SK-MEL-5 (cell line): Measurements from ENCODE around the gene CHAT. TPM values are rescaled to one million over a fixed set of nuclear protein-coding genes. Genes with fewer than 3 reads are reported as not detected.

Experiments
- DNase-seq: peaks from one replicate; pipeline ENCODE4 v3.0.0-alpha.2; 2016; ENCODE audit warnings: low read depth, low spot score
- in situ Hi-C: cut with HindIII; loops from 2 replicates; pipeline ENCODE4 v1.10.0; 2016; ENCODE audit warnings: low sequenced_read_pairs, high pct_unique_total_duplicates, low pct_unique_long_range_greater_than_20kb
- total RNA-seq: library from RNA; depleted of rRNA; stranded (reverse); fragments of >200 nt; shearing (Covaris generic); gene quantifications from 2 replicates; pipeline ENCODE4 v1.2.3, GENCODE V29; 2014

The CHAT gene
- total RNA-seq, 1 experiment from 2014 or later: not detected

- no peak for DNase-seq
- in situ Hi-C loops: no loop called here
Observed at GRCh38 chr10:49682879-49683278, 69.0 kb downstream of the CHAT start.

- no peak for DNase-seq
- in situ Hi-C loops: no loop called here
Observed at GRCh38 chr10:49686651-49687050, 72.8 kb downstream of the CHAT start.

DNA sequence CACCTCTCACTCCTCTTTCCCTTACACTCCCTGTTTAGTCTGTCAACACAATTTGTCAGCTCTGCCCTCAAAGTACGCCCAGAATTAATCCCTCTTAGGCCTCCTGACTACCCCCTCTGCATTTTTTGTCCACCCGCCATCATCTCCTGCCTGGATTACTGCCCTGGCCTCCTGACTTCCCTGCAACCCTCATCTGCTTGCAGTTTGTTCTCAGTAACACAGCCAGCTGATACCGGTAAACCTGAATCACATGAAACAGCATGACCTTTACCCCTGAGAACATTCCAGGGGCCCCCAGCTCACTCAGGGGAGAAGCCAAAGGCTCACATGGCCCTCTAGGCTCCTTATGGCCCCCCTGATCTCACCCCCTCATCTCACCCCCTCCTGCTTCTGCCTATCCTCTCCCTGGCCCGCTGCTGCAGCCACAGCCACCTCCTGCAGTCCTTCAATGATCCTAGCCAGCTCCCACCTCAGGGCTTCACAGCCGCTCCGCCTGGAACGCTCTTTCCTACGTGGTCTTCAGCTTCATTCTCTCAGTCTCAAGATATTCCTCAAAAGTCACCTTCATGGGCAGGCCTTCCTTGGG is 74.5 kb downstream of the CHAT start:
- in situ Hi-C loops: no loop called here
- no peak for DNase-seq

DNA sequence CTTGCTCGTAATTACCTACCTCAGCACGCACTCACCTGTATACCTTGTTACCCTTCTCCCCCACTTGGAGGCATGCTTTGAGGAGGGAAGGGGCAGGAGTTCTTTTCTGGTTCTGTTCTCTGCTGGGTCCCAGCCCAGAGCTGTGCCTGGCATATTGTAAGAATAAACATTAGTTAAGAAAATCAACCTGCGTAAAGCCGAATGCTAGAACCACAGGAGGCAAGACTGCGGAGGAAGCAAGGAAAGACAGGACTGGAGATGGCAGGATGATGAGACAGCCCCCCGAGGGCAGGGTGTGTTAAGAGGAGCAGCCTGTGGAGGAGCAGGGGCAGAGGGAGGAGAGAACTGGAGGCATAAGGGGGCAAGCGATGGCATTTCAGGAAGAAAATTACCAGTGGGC is 75.1 kb downstream of the CHAT start:
- no peak for DNase-seq

GRCh38 chr10:49689882-49690510 is 76.2 kb downstream of the CHAT start:
- in situ Hi-C loops: no loop called here
- DNase-seq: no peak

More for the DNA sequence above, 75.1 kb downstream of the CHAT start:
- in situ Hi-C loops: no loop called here

DNA sequence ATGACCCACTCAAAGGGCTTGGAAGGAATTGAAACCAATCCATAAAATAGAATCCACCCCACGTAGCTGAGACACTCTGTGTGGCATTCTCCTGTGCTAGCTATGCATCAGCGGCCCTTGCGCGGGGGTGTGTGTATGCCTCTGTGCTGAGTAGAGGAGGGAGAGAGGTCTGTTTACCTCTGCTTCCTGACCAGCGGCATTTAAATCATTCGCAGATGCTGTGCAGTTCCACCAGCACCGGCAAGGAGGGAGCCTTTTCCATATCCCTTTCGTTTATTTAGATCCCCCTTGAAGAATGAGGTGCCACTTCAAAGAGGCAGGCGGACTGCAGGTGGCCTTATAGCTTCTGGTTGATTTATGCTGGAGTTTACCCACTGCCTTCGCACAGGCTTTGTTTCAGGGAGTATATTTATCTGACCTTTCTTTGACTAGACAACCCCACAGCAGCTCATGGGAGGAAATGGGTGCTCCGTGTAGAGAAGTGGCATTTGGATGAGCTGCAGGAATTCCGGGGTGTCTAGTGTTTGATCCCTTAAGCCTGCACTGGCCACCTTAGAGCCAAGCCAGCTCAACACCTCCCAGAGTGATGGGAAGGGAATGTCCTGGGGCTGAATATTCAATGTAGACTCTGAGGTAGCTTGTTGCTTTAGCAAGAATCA is 77.0 kb downstream of the CHAT start:
- DNase-seq: no peak
- in situ Hi-C loops: no loop called here

GRCh38 chr10:49691588-49691987 is 77.8 kb downstream of the CHAT start:
- in situ Hi-C loops: no loop called here
- DNase-seq: no peak

DNA sequence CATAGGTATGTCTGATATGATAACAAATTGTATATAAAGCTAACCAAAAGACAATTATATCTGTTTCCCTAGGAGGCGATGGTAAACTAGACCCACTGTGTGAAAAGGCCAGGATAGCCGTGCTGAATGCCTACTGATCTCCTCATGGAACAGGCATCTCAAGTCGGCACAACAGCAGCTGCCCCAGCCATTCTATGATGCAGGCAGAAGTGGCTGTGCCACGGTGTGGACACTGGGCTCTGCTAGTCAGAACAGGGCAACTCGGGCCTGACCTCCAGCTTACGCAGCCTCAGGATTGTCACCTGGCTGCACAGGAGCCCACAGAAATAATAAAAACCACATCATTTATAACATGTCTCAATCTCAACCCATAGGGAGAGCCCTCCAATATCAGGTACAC is 80.6 kb downstream of the CHAT start:
- no peak for DNase-seq
- in situ Hi-C loops: no loop called here

DNA sequence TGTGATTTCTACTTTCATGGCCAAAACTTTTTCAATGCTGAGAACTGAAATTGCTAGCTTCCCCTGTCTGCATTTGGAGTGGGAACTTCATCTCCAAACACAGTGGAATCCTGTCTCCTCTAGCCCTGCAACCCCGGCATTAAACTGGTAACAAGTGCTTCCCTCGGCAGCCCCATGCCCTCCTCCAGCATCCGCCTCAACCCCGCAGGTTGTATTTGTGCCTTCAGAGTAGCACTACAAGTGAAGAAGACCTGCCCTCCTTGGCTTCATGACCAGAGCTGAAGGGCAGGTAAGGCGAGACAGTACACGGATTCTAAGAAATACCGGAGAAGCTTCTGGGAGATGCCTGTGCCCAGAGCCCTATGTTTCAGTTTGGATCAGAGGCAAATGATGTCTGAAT is 82.5 kb downstream of the CHAT start:
- in situ Hi-C loops: no loop called here
- DNase-seq: no peak

DNA sequence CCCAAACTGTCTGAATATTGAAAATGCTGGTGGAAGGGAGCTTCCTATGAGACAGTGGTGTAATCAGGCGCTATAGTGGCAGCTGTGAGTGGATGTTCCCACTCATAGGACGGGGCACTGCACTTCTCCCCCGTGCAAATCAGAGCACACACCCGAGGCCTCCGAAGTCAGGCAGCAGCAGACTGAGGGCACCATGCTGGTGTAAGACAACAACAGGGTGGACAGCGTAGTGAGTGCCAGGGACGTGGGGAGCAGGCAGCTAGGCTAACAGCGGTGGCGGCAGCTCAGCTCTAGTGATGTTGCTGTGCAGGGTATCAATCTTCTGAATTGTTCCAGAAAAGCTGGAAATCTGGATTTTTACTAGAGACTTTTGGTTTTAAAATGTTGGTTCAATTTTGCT is 84.8 kb downstream of the CHAT start:
- in situ Hi-C loops: no loop called here
- DNase-seq: no peak

DNA sequence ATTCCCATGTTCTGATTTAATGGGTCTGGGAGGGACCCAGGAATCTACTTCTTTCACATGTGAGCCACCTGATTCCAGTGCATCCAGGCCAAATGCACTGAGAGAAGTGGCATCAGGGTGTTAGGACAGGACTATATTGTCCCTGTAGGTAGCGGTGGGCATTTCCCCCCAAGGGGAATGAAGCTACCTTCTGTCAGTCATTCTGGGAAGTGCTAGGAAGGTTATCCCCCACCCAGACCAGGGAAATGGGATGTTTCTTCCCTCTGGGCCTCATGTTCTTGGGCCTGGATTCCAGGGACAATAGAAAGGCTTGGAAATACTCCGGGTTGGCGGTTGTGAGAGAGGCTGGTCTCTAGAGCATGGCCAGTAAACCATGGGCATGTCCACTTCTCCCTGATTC is 86.4 kb downstream of the CHAT start:
- no peak for DNase-seq
- in situ Hi-C loops: no loop called here

GRCh38 chr10:49700997-49701396 is 87.2 kb downstream of the CHAT start:
- in situ Hi-C loops: no loop called here
- DNase-seq: no peak

DNA sequence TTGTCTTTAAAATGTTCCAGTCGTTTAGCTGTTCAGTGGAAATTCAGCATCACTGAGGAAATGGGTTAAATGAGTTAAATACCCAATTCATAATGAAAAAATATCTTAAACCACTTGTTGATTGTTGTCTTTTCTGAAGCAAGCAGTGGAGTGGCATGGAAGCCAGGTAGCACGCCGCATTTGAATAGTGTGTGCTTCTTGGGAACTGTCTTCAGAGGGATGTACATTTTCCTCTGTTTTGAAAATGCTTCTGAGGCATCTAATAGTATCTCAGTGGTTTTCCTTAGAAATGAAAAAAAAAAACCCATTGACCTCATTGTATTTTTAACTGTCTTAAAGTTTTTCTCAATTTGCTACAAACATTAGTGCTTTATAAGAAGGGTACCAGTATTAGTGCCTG is 93.7 kb downstream of the CHAT start:
- DNase-seq: no peak
- in situ Hi-C loops: no loop called here

GRCh38 chr10:49709934-49710333 is 96.1 kb downstream of the CHAT start:
- in situ Hi-C loops: no loop called here
- DNase-seq: no peak

DNA sequence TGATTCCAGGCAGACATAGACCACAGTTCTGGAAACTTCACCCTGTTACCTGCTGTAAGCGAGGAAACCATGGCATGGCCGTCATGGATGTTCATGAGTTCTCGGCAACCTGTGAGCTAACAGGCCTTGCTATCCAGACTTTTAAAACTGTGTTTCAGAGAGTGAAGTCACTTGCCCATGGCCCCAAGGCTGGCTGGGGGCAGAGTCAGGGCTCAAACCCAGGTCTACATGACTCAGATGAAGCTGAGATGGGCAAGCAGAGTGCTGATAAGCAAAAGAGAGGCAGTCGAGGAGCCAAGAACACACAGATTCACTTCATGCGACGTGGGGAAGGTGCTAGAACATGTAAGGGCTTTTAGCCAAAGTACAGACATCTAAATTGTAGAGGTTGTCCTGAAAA is 97.1 kb downstream of the CHAT start:
- in situ Hi-C loops: no loop called here
- DNase-seq: no peak

DNA sequence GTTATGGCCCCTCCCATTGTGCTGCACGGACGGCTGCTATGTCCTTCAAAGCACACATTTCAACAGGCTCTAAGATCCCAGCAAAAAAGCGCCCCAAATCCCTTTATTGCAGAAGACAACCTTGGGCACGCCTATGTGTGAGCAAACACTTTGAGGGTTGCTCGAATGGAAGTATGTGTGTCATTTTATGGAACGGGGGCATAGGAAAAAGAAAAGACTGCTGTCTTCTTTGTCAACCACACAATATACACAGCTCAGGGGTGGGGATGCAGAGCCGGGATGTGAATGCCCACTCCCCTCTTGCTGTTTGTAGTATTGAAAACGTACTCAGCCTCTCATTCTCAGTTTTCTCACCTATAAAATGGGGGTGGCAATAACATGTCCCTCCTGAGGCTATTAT is 97.6 kb downstream of the CHAT start:
- in situ Hi-C loops: no loop called here
- no peak for DNase-seq

DNA sequence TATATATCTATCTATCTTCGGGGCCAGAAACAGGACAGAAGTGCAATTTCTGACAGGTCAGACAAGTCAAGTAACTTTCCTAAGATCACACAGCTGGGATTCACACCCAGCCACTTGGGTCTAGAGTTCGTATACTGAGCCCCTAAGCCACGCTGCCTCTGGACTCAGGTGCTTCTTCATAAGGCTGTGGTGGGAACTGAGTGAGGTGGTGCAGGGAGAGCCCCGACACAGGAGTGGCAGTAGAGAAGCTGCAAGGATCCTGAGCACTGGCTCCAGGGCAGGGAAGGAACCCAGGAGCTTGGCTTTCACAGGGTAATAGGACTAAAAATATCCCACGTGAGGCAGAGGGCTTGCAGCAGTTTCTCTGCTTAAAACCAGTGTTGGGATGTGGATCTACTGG is 99.4 kb downstream of the CHAT start:
- in situ Hi-C loops: no loop called here
- DNase-seq: no peak
